GM23338 (cell line): Measurements from ENCODE around the gene ZNF518B. TPM values are rescaled to one million over a fixed set of nuclear protein-coding genes. Genes with fewer than 3 reads are reported as not detected.
A peak's percentile ranks its signal among the peaks of the same experiment; 100 is the strongest.

ENCODE experiments used
- ATAC-seq: fragments of 200-7000 bp; cut with Tn5 transposase; 3 replicates; pipeline ENCODE4 v1.9.1; 2020
- DNase-seq: peaks from one replicate; pipeline ENCODE4 v3.0.0-alpha.2; 2015; ENCODE audit warnings: low spot score
- H2AFZ ChIP-seq: fragments of 200-600 bp; sonication (generic); 2 replicates; pipeline ENCODE4 v1.8.0; 2016; ENCODE audit warnings: antibody characterized with exemption, mild to moderate bottlenecking, moderate library complexity
- H3F3A ChIP-seq: fragments of 200-600 bp; sonication (generic); replicated peaks from 2 replicates; pipeline ENCODE4 v1.8.0; 2017; ENCODE audit warnings: antibody characterized with exemption, mixed run types, low read depth
- H3K27ac ChIP-seq: fragments of 200-600 bp; sonication (generic); 2 replicates; pipeline ENCODE4 v1.6.1; 2016; ENCODE audit warnings: low read depth
- H3K27me3 ChIP-seq: fragments of 200-600 bp; sonication (generic); 2 replicates; pipeline ENCODE4 v1.8.0; 2016; ENCODE audit warnings: mild to moderate bottlenecking, mixed run types, moderate library complexity; ENCODE audit not compliant: insufficient read depth
- H3K36me3 ChIP-seq: fragments of 200-600 bp; sonication (generic); 2 replicates; pipeline ENCODE4 v1.8.0; 2016; ENCODE audit warnings: mild to moderate bottlenecking; ENCODE audit not compliant: insufficient read depth
- H3K4me1 ChIP-seq: fragments of 200-600 bp; sonication (generic); 2 replicates; pipeline ENCODE4 v1.8.0; 2016; ENCODE audit warnings: mild to moderate bottlenecking, moderate library complexity; ENCODE audit not compliant: insufficient read depth
- H3K4me2 ChIP-seq: fragments of 200-600 bp; sonication (generic); 2 replicates; pipeline ENCODE4 v1.7.1; 2017; ENCODE audit warnings: mixed run types
- H3K4me3 ChIP-seq: fragments of 200-600 bp; sonication (generic); 2 replicates; pipeline ENCODE4 v1.6.1; 2016; ENCODE audit warnings: mixed run types
- H3K79me2 ChIP-seq: fragments of 200-600 bp; sonication (generic); replicated peaks from 2 replicates; pipeline ENCODE4 v1.8.0; 2017; ENCODE audit warnings: mild to moderate bottlenecking; ENCODE audit not compliant: insufficient read depth
- H3K9me2 ChIP-seq: fragments of 200-600 bp; sonication (generic); 2 replicates; pipeline ENCODE4 v1.8.0; 2017; ENCODE audit not compliant: insufficient read depth
- H4K20me1 ChIP-seq: fragments of 200-600 bp; sonication (generic); replicated peaks from 2 replicates; pipeline ENCODE4 v1.8.0; 2017; ENCODE audit warnings: mild to moderate bottlenecking; ENCODE audit not compliant: insufficient read depth
- H3K27ac Mint-ChIP-seq: 2 replicates; pipeline ENCODE4 v1.8.0; 2020; ENCODE audit warnings: inconsistent platforms, mild to moderate bottlenecking, moderate library complexity, mixed read lengths
- H3K27me3 Mint-ChIP-seq: 3 replicates; pipeline ENCODE4 v1.8.0; 2022; ENCODE audit warnings: low read depth, mild to moderate bottlenecking, moderate library complexity, mixed read lengths, inconsistent platforms; ENCODE audit not compliant: insufficient read depth, poor library complexity
- H3K36me3 Mint-ChIP-seq: 3 replicates; pipeline ENCODE4 v1.8.0; 2021; ENCODE audit warnings: low read depth, mild to moderate bottlenecking, inconsistent platforms, moderate library complexity, mixed read lengths
- H3K4me1 Mint-ChIP-seq: 3 replicates; pipeline ENCODE4 v1.8.0; 2020; ENCODE audit warnings: mild to moderate bottlenecking, inconsistent platforms, mixed read lengths
- H3K4me3 Mint-ChIP-seq: 3 replicates; pipeline ENCODE4 v1.8.0; 2021; ENCODE audit warnings: moderate library complexity, mild to moderate bottlenecking, inconsistent platforms, mixed read lengths
- H3K9me3 Mint-ChIP-seq: 3 replicates; pipeline ENCODE4 v1.8.0; 2020; ENCODE audit warnings: moderate library complexity, mild to moderate bottlenecking, inconsistent platforms, mixed read lengths
- CREB1 ChIP-seq: fragments of 250-450 bp; sonication (Bioruptor Pico); IDR thresholded peaks from 2 replicates; pipeline ENCODE4 v1.5.0; 2020; ENCODE audit warnings: low read depth, mild to moderate bottlenecking, moderate library complexity
- CTCF ChIP-seq, 2 experiments: fragments of 200-600 bp in 1 of 2; sonication (generic) in 1 of 2; conservative IDR thresholded peaks; 2 replicates each; pipeline versions ENCODE4 v1.5.1 to v1.6.1; 2016 to 2017; ENCODE audit warnings: antibody characterized with exemption in 2 of 2, low read depth in 2 of 2, mild to moderate bottlenecking in 2 of 2, moderate library complexity in 1 of 2
- ETS1 ChIP-seq: IDR thresholded peaks from 2 replicates; pipeline ENCODE4 v1.6.1; 2016; ENCODE audit warnings: antibody characterized with exemption
- EZH2 ChIP-seq: fragments of 200-600 bp; sonication (generic); IDR thresholded peaks from one replicate; pipeline ENCODE4 v1.8.0; 2017; ENCODE audit warnings: antibody characterized with exemption, mild to moderate bottlenecking, low read depth; ENCODE audit not compliant: unreplicated experiment
- EZH2phosphoT487 ChIP-seq: fragments of 200-600 bp; sonication (generic); IDR thresholded peaks from one replicate; pipeline ENCODE4 v1.8.1; 2018; ENCODE audit warnings: antibody characterized with exemption; ENCODE audit not compliant: unreplicated experiment
- JUNB ChIP-seq: IDR thresholded peaks from one replicate; pipeline ENCODE4 v1.6.1; 2016; ENCODE audit warnings: antibody characterized with exemption; ENCODE audit not compliant: unreplicated experiment
- NANOG ChIP-seq: IDR thresholded peaks from 2 replicates; pipeline ENCODE4 v1.6.1; 2016; ENCODE audit warnings: antibody characterized with exemption, borderline replicate concordance
- POLR2AphosphoS5 ChIP-seq: IDR thresholded peaks from 2 replicates; pipeline ENCODE4 v1.6.1; 2016; ENCODE audit warnings: antibody characterized with exemption, low read depth
- REST ChIP-seq: IDR thresholded peaks from one replicate; pipeline ENCODE4 v1.6.1; 2018; ENCODE audit warnings: antibody characterized with exemption; ENCODE audit not compliant: unreplicated experiment
- STAT1 ChIP-seq: IDR thresholded peaks from one replicate; pipeline ENCODE4 v1.6.1; 2016; ENCODE audit warnings: antibody characterized with exemption; ENCODE audit not compliant: unreplicated experiment
- ZNF114 ChIP-seq: fragments of 250-450 bp; sonication (Bioruptor Pico); IDR thresholded peaks from 2 replicates; pipeline ENCODE4 v1.5.0; 2020; ENCODE audit warnings: mild to moderate bottlenecking, moderate library complexity
- ZNF331 ChIP-seq: fragments of 250-450 bp; sonication (Bioruptor Pico); IDR thresholded peaks from 2 replicates; pipeline ENCODE4 v1.5.0; 2020; ENCODE audit warnings: low read depth, mild to moderate bottlenecking, moderate library complexity
- long read RNA-seq: library from polyadenylated mRNA; unstranded; transcript quantifications from one replicate; pipeline ENCODE4 v2.0.0, GENCODE V29; 2020; ENCODE audit not compliant: unreplicated experiment
- polyA plus RNA-seq: library from polyadenylated mRNA; unstranded; fragments of >200 nt; fragmentation: Nextera tagmentation; extraction: Ambion mirVana; gene quantifications from 2 replicates; pipeline ENCODE4 v1.2.1, GENCODE V29; 2016
- total RNA-seq: library from RNA; depleted of rRNA; stranded (reverse); fragments of >200 nt; shearing (Covaris generic); gene quantifications from 2 replicates; pipeline ENCODE4 v1.2.3, GENCODE V29; 2014; rRNA removed

Gene ZNF518B
- total RNA-seq = 9.5 and 10.8 TPM in 2 replicates
- 2.9 and 3.1 TPM in 2 replicates for polyA plus RNA-seq
- long read RNA-seq, full-length matches to known transcripts = 2 of 6 reads
- long read RNA-seq, partial matches to known transcripts = 0 of 6 reads
- long read RNA-seq, other reads (novel, unspliced or antisense) = 4 of 6 reads

- peak within 1 kb of the TSS; percentile 95 for H2AFZ ChIP-seq
- H3K4me1 ChIP-seq = peaks cover 30% of the 10 kb centered on the region
- Mint-ChIP-seq H3K36me3 (peaks cover 13% of the 10 kb centered on the region), H3K27me3 (peaks cover 68% of the 10 kb centered on the region), H3K4me3 (peak within 1 kb of the TSS; percentile 83), H3K27ac (no peak within 1 kb of the TSS), H3K4me1 (peaks cover 36% of the 10 kb centered on the region), H3K9me3 (no peaks in the 10 kb centered on the region; the same call in 2 of the 3 replicates)
- no peaks in the 10 kb centered on the region for H3K36me3 ChIP-seq
- peak within 1 kb of the TSS; percentile 73 for H3K4me3 ChIP-seq
- no peaks in the 10 kb centered on the region for H3K9me2 ChIP-seq
- ATAC-seq (peak; percentile 58), DNase-seq (peak; percentile 87)
- H3K79me2 ChIP-seq = no peaks in the 10 kb centered on the region
- peak within 1 kb of the TSS; percentile 91 for H3K4me2 ChIP-seq
- no peak within 1 kb of the TSS for H3K27ac ChIP-seq
- peaks cover 29% of the 10 kb centered on the region for H4K20me1 ChIP-seq
- H3F3A ChIP-seq = no peaks in the 10 kb centered on the region
- H3K27me3 ChIP-seq = peaks cover 80% of the 10 kb centered on the region
- TF ChIP-seq CTCF (conservative IDR thresholded peaks at IDR 0.05; ENCODE audit: low read depth in 2 of 2) (no peak), POLR2AphosphoS5 (peak; percentile 48; the same call in 1 of the 2 replicates), ZNF331 (CRISPR knock-in tag) (no peak), EZH2 (peak; percentile 47), EZH2phosphoT487 (no peak), STAT1 (no peak)
Observed at GRCh38 chr4:10457255-10457801, at the start of gene ZNF518B. TSS of gene ZNF518B (minus strand) at chr4:10457426. CDS start at chr4:10446328, 11,098 bp downstream.

- 0 out of 2 replicates have a peak, but pooled peaks cover 2% of the 10 kb centered on the region for H3K9me2 ChIP-seq
- no peaks in the 10 kb centered on the region for H4K20me1 ChIP-seq
- Mint-ChIP-seq H3K27ac (no peak overlapping the region), H3K27me3 (peaks cover 2% of the 10 kb centered on the region), H3K4me1 (peaks cover 3% of the 10 kb centered on the region), H3K9me3 (no peaks in the 10 kb centered on the region), H3K36me3 (no peaks in the 10 kb centered on the region), H3K4me3 (no peak overlapping the region)
- H3K79me2 ChIP-seq = no peaks in the 10 kb centered on the region
- no peak overlapping the region for H2AFZ ChIP-seq
- DNase-seq (no peak), ATAC-seq (no peak)
- no peak overlapping the region for H3K27ac ChIP-seq
- no peaks in the 10 kb centered on the region for H3F3A ChIP-seq
- H3K4me2 ChIP-seq = no peak overlapping the region
- no peak overlapping the region for H3K4me3 ChIP-seq
- no peaks in the 10 kb centered on the region for H3K36me3 ChIP-seq
- no peaks in the 10 kb centered on the region for H3K27me3 ChIP-seq
- H3K4me1 ChIP-seq = no peaks in the 10 kb centered on the region
- TF ChIP-seq EZH2phosphoT487 (no peak), ETS1 (no peak), ZNF331 (CRISPR knock-in tag) (no peak), CREB1 (CRISPR knock-in tag) (no peak), CTCF (conservative IDR thresholded peaks at IDR 0.05; ENCODE audit: low read depth in 2 of 2) (no peak), NANOG (no peak), REST (no peak), JUNB (no peak), EZH2 (no peak), STAT1 (no peak), ZNF114 (CRISPR knock-in tag) (no peak), POLR2AphosphoS5 (no peak)
Observed at GRCh38 chr4:10506077-10506476, 48.9 kb upstream of the ZNF518B start.
